Mesenchymal stem cell (in vitro differentiated cells and primary cell): ENCODE results near the gene ALDH1L1.

Experiments
- DNase-seq: peaks from one replicate; pipeline ENCODE4 v3.0.0-alpha.2; 2013
- H2AFZ ChIP-seq: one replicate; pipeline ENCODE4 v1.6.1; 2013; ENCODE audit warnings: low read depth, mild to moderate bottlenecking, control low read depth, inconsistent platforms, low read length, moderate library complexity
- H2AK5ac ChIP-seq: 2 replicates; pipeline ENCODE4 v1.6.1; 2013; ENCODE audit warnings: low read length, moderate library complexity, mild to moderate bottlenecking, inconsistent platforms; ENCODE audit not compliant: severe bottlenecking
- H2BK120ac ChIP-seq: one replicate; pipeline ENCODE4 v1.6.1; 2013; ENCODE audit warnings: low read depth, mild to moderate bottlenecking, inconsistent platforms, low read length, moderate library complexity
- H2BK12ac ChIP-seq, 2 experiments: one replicate each; pipeline ENCODE4 v1.6.1; 2013; ENCODE audit warnings: inconsistent platforms in 2 of 2, low read length in 2 of 2, mild to moderate bottlenecking in 2 of 2, moderate library complexity in 2 of 2, control low read depth in 1 of 2
- H2BK15ac ChIP-seq: one replicate; pipeline ENCODE4 v1.6.1; 2013; ENCODE audit warnings: mild to moderate bottlenecking, low read depth, inconsistent platforms; ENCODE audit not compliant: poor library complexity, severe bottlenecking
- H2BK5ac ChIP-seq: 2 replicates; pipeline ENCODE4 v1.6.1; 2013; ENCODE audit warnings: low read depth, mild to moderate bottlenecking, low read length, control low read depth, inconsistent platforms; ENCODE audit not compliant: poor library complexity, severe bottlenecking
- H3K14ac ChIP-seq, 2 experiments: one replicate each; pipeline ENCODE4 v1.6.1; 2013; ENCODE audit warnings: inconsistent platforms in 2 of 2, low read length in 2 of 2, control low read depth in 1 of 2, mild to moderate bottlenecking in 1 of 2, moderate library complexity in 1 of 2
- H3K18ac ChIP-seq, 2 experiments: one replicate each; pipeline ENCODE4 v1.6.1; 2013; ENCODE audit warnings: inconsistent platforms in 2 of 2, low read length in 2 of 2, control low read depth in 1 of 2, low read depth in 1 of 2, mild to moderate bottlenecking in 1 of 2
- H3K23ac ChIP-seq, 2 experiments: one replicate each; pipeline ENCODE4 v1.6.1; 2013; ENCODE audit warnings: inconsistent platforms in 2 of 2, low read length in 2 of 2, mild to moderate bottlenecking in 2 of 2, moderate library complexity in 2 of 2, control low read depth in 1 of 2
- H3K27ac ChIP-seq: 2 replicates; pipeline ENCODE4 v1.5.1; 2013; ENCODE audit warnings: mild to moderate bottlenecking, moderate library complexity, low read length, control low read depth, inconsistent platforms; ENCODE audit not compliant: poor library complexity, severe bottlenecking
- H3K27me3 ChIP-seq, 2 experiments: 2 replicates each; pipeline versions ENCODE4 v1.6.1 to v1.7.0; 2013; ENCODE audit warnings: low read length in 2 of 2, mild to moderate bottlenecking in 2 of 2, moderate library complexity in 2 of 2, control low read depth in 1 of 2, inconsistent platforms in 1 of 2; ENCODE audit not compliant: control insufficient read depth in 1 of 2, insufficient read depth in 1 of 2
- H3K36me3 ChIP-seq, 2 experiments: 2 replicates each; pipeline versions ENCODE4 v1.6.1 to v1.7.0; 2013; ENCODE audit warnings: low read length in 2 of 2, control low read depth in 1 of 2, inconsistent platforms in 1 of 2, low read depth in 1 of 2, mild to moderate bottlenecking in 1 of 2; ENCODE audit not compliant: insufficient read depth in 2 of 2, control insufficient read depth in 1 of 2
- H3K4ac ChIP-seq, 2 experiments: one replicate each; pipeline ENCODE4 v1.6.1; 2013; ENCODE audit warnings: inconsistent platforms in 2 of 2, low read length in 2 of 2, mild to moderate bottlenecking in 2 of 2, moderate library complexity in 2 of 2, control low read depth in 1 of 2, low read depth in 1 of 2
- H3K4me1 ChIP-seq: 2 replicates; pipeline ENCODE4 v1.6.1; 2013; ENCODE audit warnings: low read depth, low read length, control low read depth; ENCODE audit not compliant: control insufficient read depth, insufficient read depth
- H3K4me2 ChIP-seq: 2 replicates; pipeline ENCODE4 v1.6.1; 2013; ENCODE audit warnings: low read length, mild to moderate bottlenecking, inconsistent platforms; ENCODE audit not compliant: poor library complexity, severe bottlenecking
- H3K4me3 ChIP-seq, 2 experiments: 2 replicates each; pipeline versions ENCODE4 v1.5.1 to v1.7.0; 2013; ENCODE audit warnings: low read length in 2 of 2, mild to moderate bottlenecking in 2 of 2, control low read depth in 1 of 2, low read depth in 1 of 2; ENCODE audit not compliant: insufficient read depth in 1 of 2
- H3K79me1 ChIP-seq: replicated peaks from 2 replicates; pipeline ENCODE4 v1.6.1; 2013; ENCODE audit warnings: mild to moderate bottlenecking, control low read depth, low read length, inconsistent platforms; ENCODE audit not compliant: poor library complexity, severe bottlenecking
- H3K9ac ChIP-seq: 2 replicates; pipeline ENCODE4 v1.7.0; 2013; ENCODE audit warnings: mild to moderate bottlenecking, low read length, moderate library complexity
- H3K9me3 ChIP-seq: 2 replicates; pipeline ENCODE4 v1.7.0; 2013; ENCODE audit warnings: mild to moderate bottlenecking, low read length; ENCODE audit not compliant: control insufficient read depth
- H4K8ac ChIP-seq: one replicate; pipeline ENCODE4 v1.6.1; 2013; ENCODE audit warnings: inconsistent platforms, mild to moderate bottlenecking, low read length, moderate library complexity
- H4K91ac ChIP-seq: one replicate; pipeline ENCODE4 v1.6.1; 2013; ENCODE audit warnings: mild to moderate bottlenecking, low read length, inconsistent platforms
- WGBS: methylation state at CpG from one replicate; pipeline ENCODE4 v1.1.7; 2013; ENCODE audit warnings: mixed read lengths; 5-methylcytosine and 5-hydroxymethylcytosine counted together

Gene ALDH1L1

GRCh38 chr3:126200534-126200933 lies 20.1 kb upstream of the ALDH1L1 start:
- H3K18ac ChIP-seq = no peak overlapping the region
- H3K14ac ChIP-seq = no peak overlapping the region
- H3K79me1 ChIP-seq = no peaks in the 10 kb centered on the region
- H4K8ac ChIP-seq = no peak overlapping the region
- DNase-seq = no peak
- no peak overlapping the region for H2BK15ac ChIP-seq
- no peak overlapping the region for H2BK12ac ChIP-seq
- no peaks in the 10 kb centered on the region for H3K9me3 ChIP-seq
- H2AK5ac ChIP-seq = no peak overlapping the region
- no peak overlapping the region for H3K23ac ChIP-seq
- no peak overlapping the region for H3K9ac ChIP-seq
- no peak overlapping the region for H2BK120ac ChIP-seq
- no peak overlapping the region for H2BK5ac ChIP-seq
- H3K4ac ChIP-seq = no peak overlapping the region
- peaks cover 2% of the 10 kb centered on the region for H3K4me1 ChIP-seq
- no peak overlapping the region for H3K4me2 ChIP-seq
- H3K27ac ChIP-seq = no peak overlapping the region
- H3K36me3 ChIP-seq = no peaks in the 10 kb centered on the region
- no peak overlapping the region for H3K4me3 ChIP-seq
- H2AFZ ChIP-seq = no peak overlapping the region
- H3K27me3 ChIP-seq = peaks cover 9 to 12% of the 10 kb centered on the region in 2 experiments
- WGBS = 67% methylated on average over 1 of the region's 3 CpGs
- no peak overlapping the region for H4K91ac ChIP-seq

GRCh38 chr3:126199256-126199655 lies 18.9 kb upstream of the ALDH1L1 start:
- Histone ChIP-seq H3K27me3 (peaks cover 4 to 5% of the 10 kb centered on the region in 2 experiments), H3K14ac (no peak overlapping the region), H3K9ac (no peak overlapping the region), H3K79me1 (no peaks in the 10 kb centered on the region), H4K91ac (no peak overlapping the region), H3K18ac (no peak overlapping the region), H3K4ac (no peak overlapping the region), H3K9me3 (peaks cover 8% of the 10 kb centered on the region), H2BK120ac (no peak overlapping the region), H3K4me3 (no peak overlapping the region), H2BK15ac (no peak overlapping the region), H3K27ac (no peak overlapping the region), H2AK5ac (no peak overlapping the region), H2BK5ac (no peak overlapping the region), H3K4me1 (peaks cover 2% of the 10 kb centered on the region), H4K8ac (no peak overlapping the region), H2BK12ac (no peak overlapping the region), H3K4me2 (no peak overlapping the region), H3K23ac (no peak overlapping the region), H3K36me3 (no peaks in the 10 kb centered on the region), H2AFZ (no peak overlapping the region)
- 100% methylated on average over 1 of the region's 2 CpGs for WGBS
- no peak for DNase-seq

GRCh38 chr3:126197854-126198584 lies 17.6 kb upstream of the ALDH1L1 start:
- H2BK12ac ChIP-seq = no peak overlapping the region
- no peak overlapping the region for H3K4me2 ChIP-seq
- H3K27me3 ChIP-seq = peaks cover 0 to 4% of the 10 kb centered on the region in 2 experiments
- H2BK5ac ChIP-seq = no peak overlapping the region
- H3K27ac ChIP-seq = no peak overlapping the region
- peak; percentile 69 for DNase-seq
- no peak overlapping the region for H4K8ac ChIP-seq
- H3K18ac ChIP-seq = no peak overlapping the region
- no peak overlapping the region for H4K91ac ChIP-seq
- H2BK120ac ChIP-seq = no peak overlapping the region
- H3K23ac ChIP-seq = no peak overlapping the region
- no peaks in the 10 kb centered on the region for H3K79me1 ChIP-seq
- no peak overlapping the region for H3K4me3 ChIP-seq
- no peak overlapping the region for H2AK5ac ChIP-seq
- peaks cover 15% of the 10 kb centered on the region for H3K9me3 ChIP-seq
- no peak overlapping the region for H3K14ac ChIP-seq
- no peak overlapping the region for H2BK15ac ChIP-seq
- H3K4ac ChIP-seq = no peak overlapping the region
- no peaks in the 10 kb centered on the region for H3K36me3 ChIP-seq
- no peak overlapping the region for H3K9ac ChIP-seq
- H3K4me1 ChIP-seq = no peaks in the 10 kb centered on the region
- WGBS = 63% methylated on average over 6 of the region's 7 CpGs
- H2AFZ ChIP-seq = no peak overlapping the region

- no peak overlapping the region for H3K4me3 ChIP-seq
- no peak overlapping the region for H2AFZ ChIP-seq
- H3K23ac ChIP-seq = no peak overlapping the region
- H3K27me3 ChIP-seq = peaks cover 0 to 3% of the 10 kb centered on the region in 2 experiments
- 70% methylated on average over 4 of the region's 4 CpGs for WGBS
- H3K4ac ChIP-seq = no peak overlapping the region
- no peaks in the 10 kb centered on the region for H3K36me3 ChIP-seq
- DNase-seq = no peak
- H2AK5ac ChIP-seq = no peak overlapping the region
- H3K4me2 ChIP-seq = no peak overlapping the region
- no peak overlapping the region for H3K27ac ChIP-seq
- no peaks in the 10 kb centered on the region for H3K79me1 ChIP-seq
- no peak overlapping the region for H2BK12ac ChIP-seq
- H3K14ac ChIP-seq = no peak overlapping the region
- H3K9ac ChIP-seq = no peak overlapping the region
- peaks cover 17% of the 10 kb centered on the region for H3K9me3 ChIP-seq
- H3K18ac ChIP-seq = no peak overlapping the region
- no peak overlapping the region for H2BK120ac ChIP-seq
- H3K4me1 ChIP-seq = no peaks in the 10 kb centered on the region
- H4K8ac ChIP-seq = no peak overlapping the region
- H2BK5ac ChIP-seq = no peak overlapping the region
- no peak overlapping the region for H4K91ac ChIP-seq
- no peak overlapping the region for H2BK15ac ChIP-seq
Observed at GRCh38 chr3:126197343-126197742, 17.0 kb upstream of the ALDH1L1 start.
